Vagina (tissue), 2 donors: ENCODE measurements around the gene PHACTR2.

Source experiments
- CTCF ChIP-seq, 3 experiments: fragments of 450-650 bp in 2 of 3; fragments of 200-600 bp in 1 of 3; sonication (generic) in 1 of 3; IDR thresholded peaks; one replicate each; pipeline ENCODE4 v1.5.1; 2017 to 2019; ENCODE audit warnings: antibody characterized with exemption in 3 of 3, mild to moderate bottlenecking in 2 of 3, moderate library complexity in 2 of 3
- POLR2A ChIP-seq, 2 donors: fragments of 450-650 bp; IDR thresholded peaks; one replicate each; pipeline ENCODE4 v1.6.1; 2017; ENCODE audit warnings: antibody characterized with exemption in 2 of 2, mild to moderate bottlenecking in 2 of 2, moderate library complexity in 2 of 2
- POLR2AphosphoS5 ChIP-seq, 2 donors: sonication (generic); formaldehyde crosslinking; IDR thresholded peaks; one replicate each; pipeline ENCODE4 v1.9.0; 2017; ENCODE audit warnings: antibody characterized with exemption in 2 of 2, mild to moderate bottlenecking in 2 of 2, low read depth in 1 of 2; ENCODE audit not compliant: insufficient read depth in 1 of 2

GRCh38 chr6:143675946-143676345 is 1.8 kb upstream of the PHACTR2 start:
- TF ChIP-seq POLR2A (IDR thresholded peaks at IDR 0.05): no peak
- no peak for TF ChIP-seq CTCF (IDR thresholded peaks at IDR 0.05)
- no peak for TF ChIP-seq POLR2AphosphoS5 (IDR thresholded peaks at IDR 0.05; ENCODE audit: insufficient read depth in 1 of 2, low read depth in 1 of 2)
